ENCODE data around the gene G3BP2.
A peak's percentile ranks its signal among the peaks of the same experiment; 100 is the strongest.

Gene G3BP2

DNA sequence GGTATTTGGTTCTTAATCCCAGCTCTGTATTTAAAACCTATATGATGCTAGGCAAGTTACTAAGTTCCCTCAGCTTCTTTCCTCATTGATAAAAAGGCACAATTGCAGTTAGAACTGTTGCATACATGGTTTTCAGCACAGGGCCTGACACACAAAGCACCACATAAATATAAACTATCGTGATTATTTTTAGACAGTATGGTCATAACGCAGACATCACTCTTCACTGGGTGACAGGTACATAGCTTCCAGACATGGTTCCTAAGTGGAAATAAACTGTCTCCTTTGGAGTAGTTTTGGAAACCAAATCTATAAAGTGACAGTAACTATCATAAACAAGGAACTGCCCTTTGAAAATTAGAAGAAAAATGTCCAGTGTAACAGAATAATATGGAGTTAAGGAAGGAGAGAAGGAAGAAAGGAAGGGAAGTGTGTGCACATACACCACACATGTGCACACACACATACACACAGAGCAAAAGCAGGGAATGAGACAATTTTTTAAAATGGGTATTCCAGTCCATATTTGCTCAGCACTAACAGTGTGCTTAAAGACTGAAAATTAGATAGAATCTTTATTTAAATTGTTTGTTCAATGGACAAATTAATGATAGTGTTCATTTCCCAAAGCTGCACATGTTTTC, 12.5 kb upstream of the G3BP2 start:
- peaks cover 13% of the 10 kb centered on the region for H3K4me1 ChIP-seq (ENCODE audit: insufficient read depth, low read length, poor library complexity, severe bottlenecking)
- peak overlapping the region; percentile 16 for H3K4me3 ChIP-seq (ENCODE audit: low read length, poor library complexity, severe bottlenecking)
- H3K9me3 ChIP-seq (ENCODE audit: insufficient read depth, low read depth, low read length) = 0 out of 2 replicates have a peak, but pooled peaks cover 3% of the 10 kb centered on the region
- no peak overlapping the region for H3K9ac ChIP-seq (ENCODE audit: low read depth, low read length, poor library complexity, severe bottlenecking)
- no peaks in the 10 kb centered on the region for H3K9me2 ChIP-seq (replicated peaks; ENCODE audit: low read depth, low read length)
- H2AFZ ChIP-seq (ENCODE audit: low read length) = no peak overlapping the region
- no peaks in the 10 kb centered on the region for H3K27me3 ChIP-seq (ENCODE audit: insufficient read depth, low read length, poor library complexity, severe bottlenecking)
- no peaks in the 10 kb centered on the region for H3K79me2 ChIP-seq (ENCODE audit: insufficient read depth, low read length)
- no peaks in the 10 kb centered on the region for H4K20me1 ChIP-seq (ENCODE audit: insufficient read depth, low read length, poor library complexity, severe bottlenecking)
- H3K4me2 ChIP-seq (ENCODE audit: low read depth, low read length, poor library complexity, severe bottlenecking) = peak overlapping the region; percentile 30
- TF ChIP-seq, protein P1, sequence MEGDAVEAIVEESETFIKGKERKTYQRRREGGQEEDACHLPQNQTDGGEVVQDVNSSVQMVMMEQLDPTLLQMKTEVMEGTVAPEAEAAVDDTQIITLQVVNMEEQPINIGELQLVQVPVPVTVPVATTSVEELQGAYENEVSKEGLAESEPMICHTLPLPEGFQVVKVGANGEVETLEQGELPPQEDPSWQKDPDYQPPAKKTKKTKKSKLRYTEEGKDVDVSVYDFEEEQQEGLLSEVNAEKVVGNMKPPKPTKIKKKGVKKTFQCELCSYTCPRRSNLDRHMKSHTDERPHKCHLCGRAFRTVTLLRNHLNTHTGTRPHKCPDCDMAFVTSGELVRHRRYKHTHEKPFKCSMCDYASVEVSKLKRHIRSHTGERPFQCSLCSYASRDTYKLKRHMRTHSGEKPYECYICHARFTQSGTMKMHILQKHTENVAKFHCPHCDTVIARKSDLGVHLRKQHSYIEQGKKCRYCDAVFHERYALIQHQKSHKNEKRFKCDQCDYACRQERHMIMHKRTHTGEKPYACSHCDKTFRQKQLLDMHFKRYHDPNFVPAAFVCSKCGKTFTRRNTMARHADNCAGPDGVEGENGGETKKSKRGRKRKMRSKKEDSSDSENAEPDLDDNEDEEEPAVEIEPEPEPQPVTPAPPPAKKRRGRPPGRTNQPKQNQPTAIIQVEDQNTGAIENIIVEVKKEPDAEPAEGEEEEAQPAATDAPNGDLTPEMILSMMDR (conservative IDR thresholded peaks at IDR 0.05; ENCODE audit: low read length) = no peak
- TF ChIP-seq EZH2phosphoT487 (IDR thresholded peaks at IDR 0.05; ENCODE audit: borderline replicate concordance) = no peak
- no peaks in the 10 kb centered on the region for H3K36me3 ChIP-seq (ENCODE audit: insufficient read depth, low read length)
- no peaks in the 10 kb centered on the region; the same call in 1 of the 2 replicates for H3F3A ChIP-seq (ENCODE audit: low read depth)

GRCh38 chr4:75683482-75684155, 10.4 kb upstream of the G3BP2 start:
- Histone ChIP-seq H3K9me3 (ENCODE audit: insufficient read depth, low read depth, low read length) (0 out of 2 replicates have a peak, but pooled peaks cover 3% of the 10 kb centered on the region), H3K9me2 (replicated peaks; ENCODE audit: low read depth, low read length) (no peaks in the 10 kb centered on the region), H3K4me1 (ENCODE audit: insufficient read depth, low read length, poor library complexity, severe bottlenecking) (peaks cover 13% of the 10 kb centered on the region), H3K27me3 (ENCODE audit: insufficient read depth, low read length, poor library complexity, severe bottlenecking) (no peaks in the 10 kb centered on the region), H4K20me1 (ENCODE audit: insufficient read depth, low read length, poor library complexity, severe bottlenecking) (no peaks in the 10 kb centered on the region), H3K79me2 (ENCODE audit: insufficient read depth, low read length) (no peaks in the 10 kb centered on the region), H3F3A (ENCODE audit: low read depth) (no peaks in the 10 kb centered on the region; the same call in 1 of the 2 replicates), H3K9ac (ENCODE audit: low read depth, low read length, poor library complexity, severe bottlenecking) (no peak overlapping the region), H3K4me2 (ENCODE audit: low read depth, low read length, poor library complexity, severe bottlenecking) (no peak overlapping the region), H3K36me3 (ENCODE audit: insufficient read depth, low read length) (no peaks in the 10 kb centered on the region), H2AFZ (ENCODE audit: low read length) (no peak overlapping the region), H3K4me3 (ENCODE audit: low read length, poor library complexity, severe bottlenecking) (no peak overlapping the region)
- no peak for TF ChIP-seq EZH2phosphoT487 (IDR thresholded peaks at IDR 0.05; ENCODE audit: borderline replicate concordance)

- no peaks in the 10 kb centered on the region for H3K27me3 ChIP-seq (ENCODE audit: insufficient read depth, low read length, poor library complexity, severe bottlenecking)
- no peaks in the 10 kb centered on the region for H3F3A ChIP-seq (ENCODE audit: low read depth)
- no peak overlapping the region for H3K4me3 ChIP-seq (ENCODE audit: low read length, poor library complexity, severe bottlenecking)
- H3K4me2 ChIP-seq (ENCODE audit: low read depth, low read length, poor library complexity, severe bottlenecking) = no peak overlapping the region
- no peaks in the 10 kb centered on the region for H3K79me2 ChIP-seq (ENCODE audit: insufficient read depth, low read length)
- no peaks in the 10 kb centered on the region for H3K4me1 ChIP-seq (ENCODE audit: insufficient read depth, low read length, poor library complexity, severe bottlenecking)
- H3K9ac ChIP-seq (ENCODE audit: low read depth, low read length, poor library complexity, severe bottlenecking) = no peak overlapping the region
- no peaks in the 10 kb centered on the region for H3K36me3 ChIP-seq (ENCODE audit: insufficient read depth, low read length)
- H4K20me1 ChIP-seq (ENCODE audit: insufficient read depth, low read length, poor library complexity, severe bottlenecking) = no peaks in the 10 kb centered on the region
- no peaks in the 10 kb centered on the region for H3K9me2 ChIP-seq (replicated peaks; ENCODE audit: low read depth, low read length)
- no peak overlapping the region for H2AFZ ChIP-seq (ENCODE audit: low read length)
- TF ChIP-seq EZH2phosphoT487 (IDR thresholded peaks at IDR 0.05; ENCODE audit: borderline replicate concordance) = no peak
- TF ChIP-seq, protein P1 (conservative IDR thresholded peaks at IDR 0.05; ENCODE audit: low read length) = no peak
- H3K9me3 ChIP-seq (ENCODE audit: insufficient read depth, low read depth, low read length) = no peaks in the 10 kb centered on the region
Observed at GRCh38 chr4:75679876-75680575, 6.8 kb upstream of the G3BP2 start.
